Peyer's patch (tissue), 4 donors: Measurements from ENCODE around the gene C15orf39. TPM values are rescaled to one million over a fixed set of nuclear protein-coding genes. Genes with fewer than 3 reads are reported as not detected.

Source experiments
- DNase-seq, 3 donors: peaks; one replicate each; pipeline ENCODE4 v3.0.0-alpha.2; 2017 to 2019
- H3K27ac ChIP-seq, 4 donors: fragments of 200-600 bp; sonication (generic); one replicate each; pipeline ENCODE4 v1.5.1; 2016 to 2019
- H3K27me3 ChIP-seq, 2 donors: fragments of 200-600 bp; sonication (generic); one replicate each; pipeline ENCODE4 v1.5.1; 2019
- H3K36me3 ChIP-seq, 3 donors: fragments of 200-600 bp; sonication (generic); one replicate each; pipeline ENCODE4 v1.5.1; 2016 to 2019
- H3K4me1 ChIP-seq, 4 donors: fragments of 200-600 bp; sonication (generic); one replicate each; pipeline ENCODE4 v1.5.1; 2016 to 2019
- H3K4me3 ChIP-seq, 4 donors: fragments of 200-600 bp; sonication (generic); 1 replicate in 3 of 4; 2 replicates in 1 of 4; pipeline ENCODE4 v1.5.1; 2016 to 2019; ENCODE audit warnings: mild to moderate bottlenecking in 1 of 4
- H3K9me3 ChIP-seq, 4 donors: fragments of 200-600 bp; sonication (generic); one replicate each; pipeline ENCODE4 v1.5.1; 2016 to 2019; ENCODE audit warnings: mild to moderate bottlenecking in 1 of 4
- POLR2A ChIP-seq, 2 donors: fragments of 450-650 bp; IDR thresholded peaks; one replicate each; pipeline ENCODE4 v1.5.1; 2017; ENCODE audit warnings: antibody characterized with exemption in 2 of 2, mild to moderate bottlenecking in 2 of 2, moderate library complexity in 2 of 2
- total RNA-seq, 4 donors: library from RNA; depleted of rRNA; stranded (reverse); fragments of >200 nt; gene quantifications; one replicate each; pipeline ENCODE4 v1.1.0, GENCODE V29; 2016
- TF ChIP-seq, protein P1 (sequence below), 6 experiments: fragments of 450-650 bp in 4 of 6; fragments of 200-600 bp in 2 of 6; sonication (generic) in 1 of 6; IDR thresholded peaks; one replicate each; pipeline ENCODE4 v1.5.1; 2017 to 2019; ENCODE audit warnings: antibody characterized with exemption in 6 of 6, mild to moderate bottlenecking in 3 of 6, moderate library complexity in 1 of 6

Gene C15orf39
- total RNA-seq, 4 donors from 2014 or later: 13.1 to 31.9 (median 26.7) TPM

- H3K4me1 ChIP-seq: no peaks in the 10 kb centered on the region
- no peak overlapping the region for H3K27ac ChIP-seq
- H3K27me3 ChIP-seq: no peaks in the 10 kb centered on the region
- H3K9me3 ChIP-seq: no peaks in the 10 kb centered on the region
- H3K4me3 ChIP-seq: no peak overlapping the region
- no peak for DNase-seq
- no peaks in the 10 kb centered on the region for H3K36me3 ChIP-seq
- TF ChIP-seq POLR2A (IDR thresholded peaks at IDR 0.05): no peak
- TF ChIP-seq, protein P1, sequence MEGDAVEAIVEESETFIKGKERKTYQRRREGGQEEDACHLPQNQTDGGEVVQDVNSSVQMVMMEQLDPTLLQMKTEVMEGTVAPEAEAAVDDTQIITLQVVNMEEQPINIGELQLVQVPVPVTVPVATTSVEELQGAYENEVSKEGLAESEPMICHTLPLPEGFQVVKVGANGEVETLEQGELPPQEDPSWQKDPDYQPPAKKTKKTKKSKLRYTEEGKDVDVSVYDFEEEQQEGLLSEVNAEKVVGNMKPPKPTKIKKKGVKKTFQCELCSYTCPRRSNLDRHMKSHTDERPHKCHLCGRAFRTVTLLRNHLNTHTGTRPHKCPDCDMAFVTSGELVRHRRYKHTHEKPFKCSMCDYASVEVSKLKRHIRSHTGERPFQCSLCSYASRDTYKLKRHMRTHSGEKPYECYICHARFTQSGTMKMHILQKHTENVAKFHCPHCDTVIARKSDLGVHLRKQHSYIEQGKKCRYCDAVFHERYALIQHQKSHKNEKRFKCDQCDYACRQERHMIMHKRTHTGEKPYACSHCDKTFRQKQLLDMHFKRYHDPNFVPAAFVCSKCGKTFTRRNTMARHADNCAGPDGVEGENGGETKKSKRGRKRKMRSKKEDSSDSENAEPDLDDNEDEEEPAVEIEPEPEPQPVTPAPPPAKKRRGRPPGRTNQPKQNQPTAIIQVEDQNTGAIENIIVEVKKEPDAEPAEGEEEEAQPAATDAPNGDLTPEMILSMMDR (IDR thresholded peaks at IDR 0.05): no peak
These were observed 30.2 kb downstream of the C15orf39 start for GRCh38 chr15:75231836-75232235.

DNA sequence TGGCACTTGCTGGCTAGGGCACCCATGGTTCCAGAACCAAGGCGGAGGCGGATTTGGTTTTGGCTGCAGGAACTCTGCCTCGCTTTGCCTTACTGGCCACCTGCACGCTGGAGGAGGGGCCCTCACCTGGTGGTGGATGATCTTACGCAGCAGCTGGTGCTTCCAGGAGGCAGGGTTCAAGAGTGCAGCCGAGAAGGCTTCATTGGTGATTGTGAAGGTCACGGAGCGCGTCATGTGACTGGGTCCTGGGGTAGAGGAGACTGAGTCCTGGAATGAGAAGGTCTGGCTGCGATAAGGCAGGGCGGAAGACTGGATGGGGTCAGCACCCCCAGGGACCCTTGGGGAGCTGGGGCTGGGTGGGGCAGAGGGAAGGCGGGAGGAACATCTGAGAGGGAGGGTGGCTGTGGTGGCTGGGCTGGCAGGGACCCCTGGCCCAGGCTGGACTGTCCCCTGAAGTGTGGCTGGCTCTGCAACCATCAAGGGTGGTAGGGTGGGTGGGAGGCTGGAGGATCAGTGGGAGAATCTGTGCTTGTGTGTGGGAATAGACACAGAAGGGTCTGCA lies 30.7 kb downstream of the C15orf39 start:
- Histone ChIP-seq H3K27ac (no peak overlapping the region), H3K36me3 (no peaks in the 10 kb centered on the region), H3K9me3 (no peaks in the 10 kb centered on the region), H3K4me1 (no peaks in the 10 kb centered on the region), H3K4me3 (no peak overlapping the region), H3K27me3 (no peaks in the 10 kb centered on the region)
- TF ChIP-seq, protein P1 (IDR thresholded peaks at IDR 0.05): no peak
- TF ChIP-seq POLR2A (IDR thresholded peaks at IDR 0.05): no peak
- DNase-seq: peak in 2 of 3 donors; percentile 28

- DNase-seq: no peak
- TF ChIP-seq POLR2A (IDR thresholded peaks at IDR 0.05): no peak
- TF ChIP-seq, protein P1 (IDR thresholded peaks at IDR 0.05): no peak
- Histone ChIP-seq H3K27ac (no peak overlapping the region), H3K27me3 (no peaks in the 10 kb centered on the region), H3K4me1 (no peaks in the 10 kb centered on the region), H3K9me3 (no peaks in the 10 kb centered on the region), H3K36me3 (no peaks in the 10 kb centered on the region), H3K4me3 (no peak overlapping the region)
These were observed 31.3 kb downstream of the C15orf39 start for GRCh38 chr15:75232826-75233503.

- DNase-seq: peak in 1 of 3 donors; percentile 21
- Histone ChIP-seq H3K27ac (no peak overlapping the region), H3K36me3 (no peaks in the 10 kb centered on the region), H3K4me1 (no peaks in the 10 kb centered on the region), H3K27me3 (no peaks in the 10 kb centered on the region), H3K4me3 (no peak overlapping the region), H3K9me3 (no peaks in the 10 kb centered on the region)
- no peak for TF ChIP-seq POLR2A (IDR thresholded peaks at IDR 0.05)
- TF ChIP-seq, protein P1 (IDR thresholded peaks at IDR 0.05): no peak
These were observed 32.0 kb downstream of the C15orf39 start for GRCh38 chr15:75233504-75234190.

DNA sequence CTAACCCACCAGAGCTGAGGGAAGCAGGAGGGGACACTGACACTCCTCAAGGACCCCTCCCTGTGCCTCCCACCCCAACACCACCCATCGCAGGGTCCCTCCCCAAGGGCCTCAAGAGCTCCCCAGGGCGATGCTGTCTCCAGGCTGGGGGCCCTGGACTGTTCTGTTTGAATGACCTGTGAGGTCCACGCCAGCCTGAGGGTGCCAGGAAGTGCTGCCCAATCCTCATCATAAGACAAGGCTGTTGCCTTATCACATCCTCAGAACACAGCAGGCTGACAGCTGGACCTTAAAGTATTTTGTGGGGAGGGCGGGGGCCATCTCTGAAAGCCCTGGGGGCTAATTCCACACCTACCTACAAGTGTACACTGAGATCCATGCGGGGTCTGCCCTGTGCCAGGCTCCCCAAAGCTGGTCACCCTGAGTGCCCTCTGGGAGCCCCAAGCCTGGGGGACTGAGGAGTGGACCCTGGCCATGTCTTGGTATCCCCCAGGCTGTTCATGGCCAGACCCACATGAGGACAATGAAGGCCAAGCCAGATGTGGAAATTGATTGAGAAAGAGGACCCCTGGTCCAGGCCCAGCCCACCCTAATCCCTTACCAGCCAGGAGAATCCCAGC lies 32.6 kb downstream of the C15orf39 start:
- H3K4me3 ChIP-seq: no peak overlapping the region
- H3K4me1 ChIP-seq: no peaks in the 10 kb centered on the region
- H3K27me3 ChIP-seq: no peaks in the 10 kb centered on the region
- no peak overlapping the region for H3K27ac ChIP-seq
- DNase-seq: peak in 1 of 3 donors; percentile 37
- no peaks in the 10 kb centered on the region for H3K36me3 ChIP-seq
- no peaks in the 10 kb centered on the region for H3K9me3 ChIP-seq
- TF ChIP-seq POLR2A (IDR thresholded peaks at IDR 0.05): no peak
- TF ChIP-seq, protein P1 (IDR thresholded peaks at IDR 0.05): no peak
